H1 (cell line): Measurements from ENCODE around the gene OR56A5. TPM values are rescaled to one million over a fixed set of nuclear protein-coding genes. Genes with fewer than 3 reads are reported as not detected.

Source experiments
- CTCF ChIA-PET: fragments of 300-600 bp; sonication (Branson Sonifier 250); formaldehyde crosslinking; loops from one replicate; lab custom pipeline; 2021; ENCODE audit not compliant: partially characterized antibody; lab: Charles Lee
- POLR2A ChIA-PET: fragments of 300-600 bp; sonication (Branson Sonifier 250); formaldehyde crosslinking; loops from one replicate; lab custom pipeline; 2021; ENCODE audit warnings: inconsistent platforms; ENCODE audit not compliant: partially characterized antibody; lab: Charles Lee
- DNase-seq, 2 experiments: peaks; one replicate each; pipeline versions ENCODE4 v3.0.0 to v3.0.0-alpha.2; 2010 to 2022; ENCODE audit warnings: low spot score in 2 of 2, low read depth in 1 of 2, mixed read lengths in 1 of 2
- FAIRE-seq: peaks from 2 replicates; lab custom pipeline; 2011; peaks lifted over from hg19 to GRCh38; lab: Jason Lieb, UNC
- H2AFZ ChIP-seq: 2 replicates; pipeline ENCODE4 v1.8.1; 2012; ENCODE audit warnings: low read length, inconsistent platforms
- H2AK5ac ChIP-seq: 2 replicates; pipeline ENCODE4 v1.6.1; 2013; ENCODE audit warnings: low read depth, low read length
- H2BK120ac ChIP-seq: replicated peaks from 2 replicates; pipeline ENCODE3; 2013; ENCODE audit warnings: low read depth, low read length, inconsistent platforms
- H2BK12ac ChIP-seq: 2 replicates; pipeline ENCODE4 v1.6.1; 2013; ENCODE audit warnings: low read depth, low read length
- H2BK15ac ChIP-seq: 2 replicates; pipeline ENCODE4 v1.6.1; 2013; ENCODE audit warnings: low read length
- H2BK20ac ChIP-seq: 2 replicates; pipeline ENCODE4 v1.6.1; 2013; ENCODE audit warnings: low read length
- H2BK5ac ChIP-seq: 2 replicates; pipeline ENCODE4 v1.6.1; 2013; ENCODE audit warnings: low read depth, low read length
- H3K14ac ChIP-seq: 2 replicates; pipeline ENCODE4 v1.6.1; 2013; ENCODE audit warnings: inconsistent platforms; ENCODE audit not compliant: insufficient read length
- H3K18ac ChIP-seq: 2 replicates; pipeline ENCODE4 v1.6.1; 2013; ENCODE audit warnings: low read length; ENCODE audit errors: extremely low read depth
- H3K23ac ChIP-seq: 2 replicates; pipeline ENCODE4 v1.6.1; 2013; ENCODE audit warnings: inconsistent platforms; ENCODE audit not compliant: insufficient read length
- H3K23me2 ChIP-seq: 2 replicates; pipeline ENCODE4 v1.6.1; 2013; ENCODE audit warnings: low read depth, low read length
- H3K27ac ChIP-seq: 2 replicates; pipeline ENCODE4 v1.6.1; 2011; ENCODE audit warnings: low read depth, low read length, inconsistent platforms
- H3K27me3 ChIP-seq, 4 experiments: replicated peaks in 1 of 4; 1 replicate in 1 of 4; 2 replicates in 3 of 4; pipeline versions ENCODE4 v1.6.1 to v1.8.1; 2011 to 2013; ENCODE audit warnings: low read length in 3 of 4, mild to moderate bottlenecking in 3 of 4, inconsistent platforms in 2 of 4, mixed read lengths in 2 of 4, moderate library complexity in 1 of 4; ENCODE audit not compliant: control insufficient read depth in 3 of 4, insufficient read depth in 3 of 4; ENCODE audit errors: extremely low read depth in 1 of 4
- H3K36me3 ChIP-seq, 4 experiments: 2 replicates each; pipeline versions ENCODE4 v1.6.1 to v1.8.1; 2011 to 2013; ENCODE audit warnings: mild to moderate bottlenecking in 4 of 4, low read length in 3 of 4, moderate library complexity in 2 of 4, control low read depth in 1 of 4, inconsistent platforms in 1 of 4; ENCODE audit not compliant: insufficient read depth in 4 of 4, control insufficient read depth in 2 of 4
- H3K4ac ChIP-seq: replicated peaks from 2 replicates; pipeline ENCODE3; 2013; ENCODE audit warnings: low read length, low read depth, mixed read lengths, inconsistent platforms; ENCODE audit not compliant: insufficient read length
- H3K4me1 ChIP-seq, 4 experiments: replicated peaks in 1 of 4; 1 replicate in 1 of 4; 2 replicates in 3 of 4; pipeline versions ENCODE4 v1.6.1 to v1.8.1; 2011 to 2013; ENCODE audit warnings: low read length in 3 of 4, inconsistent platforms in 2 of 4, mixed read lengths in 1 of 4; ENCODE audit not compliant: insufficient read depth in 4 of 4, control insufficient read depth in 3 of 4
- H3K4me2 ChIP-seq, 2 experiments: 2 replicates each; pipeline versions ENCODE4 v1.6.1 to v1.8.1; 2011 to 2013; ENCODE audit warnings: low read depth in 2 of 2, low read length in 2 of 2, control low read depth in 1 of 2, inconsistent platforms in 1 of 2, mild to moderate bottlenecking in 1 of 2; ENCODE audit not compliant: insufficient read depth in 1 of 2
- H3K4me3 ChIP-seq, 4 experiments: fragments of 200-600, 300-600 bp in 1 of 4; sonication (generic), shearing (Covaris generic), sonication (Bioruptor Twin) in 1 of 4; 2 replicates each; pipeline versions ENCODE4 v1.5.1 to v1.8.1; 2011 to 2016; ENCODE audit warnings: low read length in 4 of 4, low read depth in 3 of 4, control low read depth in 2 of 4, inconsistent platforms in 2 of 4, mild to moderate bottlenecking in 2 of 4, mixed read lengths in 1 of 4, moderate library complexity in 1 of 4; ENCODE audit not compliant: insufficient read depth in 2 of 4; ENCODE audit errors: extremely low read depth in 1 of 4
- H3K56ac ChIP-seq: replicated peaks from 2 replicates; pipeline ENCODE3; 2013; ENCODE audit warnings: low read depth, mild to moderate bottlenecking, mixed read lengths, low read length, inconsistent platforms; ENCODE audit not compliant: insufficient read length
- H3K79me1 ChIP-seq: 2 replicates; pipeline ENCODE4 v1.6.1; 2013; ENCODE audit warnings: low read depth, low read length, control low read depth
- H3K79me2 ChIP-seq, 2 experiments: 2 replicates each; pipeline versions ENCODE4 v1.6.1 to v1.8.1; 2012 to 2013; ENCODE audit warnings: low read length in 2 of 2, mild to moderate bottlenecking in 2 of 2, inconsistent platforms in 1 of 2; ENCODE audit not compliant: insufficient read depth in 2 of 2, control insufficient read depth in 1 of 2
- H3K9ac ChIP-seq, 4 experiments: replicated peaks in 1 of 4; 1 replicate in 1 of 4; 2 replicates in 3 of 4; pipeline versions ENCODE4 v1.6.1 to v1.8.1; 2011 to 2013; ENCODE audit warnings: low read depth in 3 of 4, low read length in 3 of 4, control low read depth in 2 of 4, mild to moderate bottlenecking in 2 of 4, moderate library complexity in 2 of 4, inconsistent platforms in 1 of 4; ENCODE audit errors: extremely low read depth in 1 of 4
- H3K9me3 ChIP-seq, 2 experiments: 2 replicates each; pipeline versions ENCODE4 v1.6.1 to v1.8.1; 2012 to 2013; ENCODE audit warnings: mild to moderate bottlenecking in 2 of 2, moderate library complexity in 2 of 2, control low read depth in 1 of 2, inconsistent platforms in 1 of 2, low read depth in 1 of 2, low read length in 1 of 2, mixed read lengths in 1 of 2; ENCODE audit not compliant: insufficient read depth in 2 of 2
- H4K20me1 ChIP-seq, 2 experiments: replicated peaks in 1 of 2; 2 replicates each; pipeline versions ENCODE3 to v1.8.1; 2011 to 2013; ENCODE audit warnings: inconsistent platforms in 2 of 2, low read length in 2 of 2, mild to moderate bottlenecking in 1 of 2; ENCODE audit not compliant: insufficient read depth in 2 of 2, control insufficient read depth in 1 of 2
- H4K5ac ChIP-seq: 2 replicates; pipeline ENCODE4 v1.6.1; 2013; ENCODE audit warnings: low read length, low read depth, mixed read lengths, inconsistent platforms; ENCODE audit not compliant: insufficient read length
- H4K8ac ChIP-seq: 2 replicates; pipeline ENCODE4 v1.8.0; 2013; ENCODE audit warnings: mild to moderate bottlenecking, moderate library complexity, low read length, inconsistent platforms; ENCODE audit not compliant: insufficient read depth; ENCODE audit errors: extremely low read depth
- H4K91ac ChIP-seq: replicated peaks from 2 replicates; pipeline ENCODE3; 2013; ENCODE audit warnings: low read length, mixed read lengths, inconsistent platforms; ENCODE audit not compliant: insufficient read length
- MAFK ChIP-seq: IDR thresholded peaks from 2 replicates; pipeline ENCODE4 v1.6.1; 2012; ENCODE audit warnings: low read depth, mild to moderate bottlenecking, improper control_type of control experiment, low read length
- TCF12 ChIP-seq: IDR thresholded peaks from 2 replicates; pipeline ENCODE4 v1.6.1; 2011; ENCODE audit warnings: low read depth, mild to moderate bottlenecking, low read length
- WGBS, 2 experiments: shearing (Covaris generic) in 1 of 2; methylation state at CpG; one replicate each; pipeline versions ENCODE4 v1.1.6 to v1.1.7; 2013 to 2015; ENCODE audit warnings: low lambda C conversion rate in 2 of 2, mixed read lengths in 2 of 2, inconsistent platforms in 1 of 2, low coverage in 1 of 2, missing lambda C conversion rate in 1 of 2; ENCODE audit not compliant: insufficient replicate concordance in 2 of 2, insufficient coverage in 1 of 2, insufficient read length in 1 of 2; ENCODE audit errors: extremely low coverage in 1 of 2, missing lambda C conversion rate in 1 of 2; 5-methylcytosine and 5-hydroxymethylcytosine counted together
- polyA plus RNA-seq, 7 experiments: library from polyadenylated mRNA; depleted of rRNA in 3 of 7; stranded (reverse) in 5 of 7; unstranded in 2 of 7; fragments of >200 nt in 5 of 7; fragments of 200-250 nt in 2 of 7; gene quantifications; 1 replicate in 5 of 7; 2 replicates in 1 of 7; 4 replicates in 1 of 7; pipeline versions ENCODE4 v1.2.1 to v1.2.3, GENCODE V29; 2011 to 2013; ENCODE audit warnings: missing spikeins in 2 of 7, mixed read lengths in 2 of 7
- total RNA-seq: library from RNA; stranded (reverse); fragmentation: NEBNext Ultra II Directional; extraction: Animal tissue kit (Norgen Biotek cat#: 25700); gene quantifications from 2 replicates; pipeline ENCODE4 v1.2.1, GENCODE V29; 2021

OR56A5 gene
- total and polyA plus RNA-seq, 2 of the 8 experiments (the other 6 are each of a cell fraction or from before 2014, with no cell fraction given), result 0.14 TPM; not detected in 1

GRCh38 chr11:5929571-5930368 is 38.5 kb downstream of the OR56A5 start:
- WGBS, 2 experiments, result 95 to 100% methylated on average over 1 to 31 of the region's 31 CpGs
- Histone ChIP-seq H3K36me3 (no peaks in the 10 kb centered on the region), H3K4me3 (no peak overlapping the region), H3K56ac (no peak overlapping the region), H3K4me2 (no peak overlapping the region), H3K27ac (no peak overlapping the region), H3K14ac (no peak overlapping the region), H3K9me3 (peaks cover 0 to 10% of the 10 kb centered on the region in 2 experiments; a peak in 2 of 4 replicates), H4K5ac (no peak overlapping the region), H3K23ac (no peak overlapping the region), H3K23me2 (0 out of 2 replicates have a peak, but pooled peaks cover 1% of the 10 kb centered on the region), H3K79me1 (no peaks in the 10 kb centered on the region), H2BK20ac (no peak overlapping the region), H2BK120ac (no peak overlapping the region), H2BK15ac (no peak overlapping the region), H3K9ac (no peak overlapping the region), H4K91ac (no peak overlapping the region), H3K18ac (no peak overlapping the region), H2AFZ (no peak overlapping the region), H2BK5ac (no peak overlapping the region), H3K27me3 (no peaks in the 10 kb centered on the region; a peak in 2 of 7 replicates), H3K79me2 (no peaks in the 10 kb centered on the region), H2BK12ac (no peak overlapping the region), H4K20me1 (no peaks in the 10 kb centered on the region), H3K4me1 (no peaks in the 10 kb centered on the region), H4K8ac (no peak overlapping the region), H3K4ac (no peak overlapping the region), H2AK5ac (no peak overlapping the region)
- FAIRE-seq, result no peak
- TF ChIP-seq TCF12, result no peak
- TF ChIP-seq MAFK, result no peak
- ChIA-PET POLR2A (no interaction called here), CTCF (no interaction called here)
- DNase-seq, result no peak
